HepG2 (cell line): ENCODE data around the gene SKI.

Experiments
- CBX2 ChIP-seq, 2 experiments: fragments of 200-600 bp in 1 of 2; sonication (generic); formaldehyde crosslinking in 1 of 2; IDR thresholded peaks; 2 replicates each; pipeline versions ENCODE4 v1.7.0 to v1.8.1; 2018 to 2022; ENCODE audit warnings: low read depth in 2 of 2, low read length in 1 of 2, mild to moderate bottlenecking in 1 of 2, missing genetic modification reagents in 1 of 2
- EZH2 ChIP-seq: conservative IDR thresholded peaks from 2 replicates; pipeline ENCODE4 v1.6.1; 2012; ENCODE audit warnings: mild to moderate bottlenecking, low read depth, low read length, moderate library complexity
- GTF2F1 ChIP-seq: fragments of 150-350 bp; IDR thresholded peaks from 2 replicates; pipeline ENCODE4 v1.6.1; 2014; ENCODE audit warnings: low read length
- PHF8 ChIP-seq: sonication (generic); formaldehyde crosslinking; IDR thresholded peaks from 2 replicates; pipeline ENCODE4 v1.5.0; 2020; ENCODE audit warnings: missing genetic modification reagents
- POGZ ChIP-seq: sonication (generic); formaldehyde crosslinking; IDR thresholded peaks from 2 replicates; pipeline ENCODE4 v1.4.0; 2020; ENCODE audit warnings: mild to moderate bottlenecking, missing genetic modification reagents
- ZNF263 ChIP-seq: sonication (generic); formaldehyde crosslinking; IDR thresholded peaks from 2 replicates; pipeline ENCODE4 v1.4.0; 2020; ENCODE audit warnings: missing genetic modification reagents
- ZNF510 ChIP-seq: sonication (generic); formaldehyde crosslinking; IDR thresholded peaks from 2 replicates; pipeline ENCODE4 v1.4.0; 2020; ENCODE audit warnings: low read depth, mild to moderate bottlenecking, missing genetic modification reagents
- ZNF678 ChIP-seq: sonication (generic); formaldehyde crosslinking; IDR thresholded peaks from 2 replicates; pipeline ENCODE4 v1.4.0; 2020; ENCODE audit warnings: mild to moderate bottlenecking, missing genetic modification reagents
- TF ChIP-seq, protein P1 (sequence below): sonication (generic); formaldehyde crosslinking; IDR thresholded peaks from 2 replicates; pipeline ENCODE4 v1.4.0; 2020; ENCODE audit warnings: missing genetic modification reagents
- TF ChIP-seq, protein P2 (sequence below): sonication (generic); formaldehyde crosslinking; IDR thresholded peaks from 2 replicates; pipeline ENCODE4 v1.4.0; 2020; ENCODE audit warnings: mild to moderate bottlenecking, missing genetic modification reagents

DNA sequence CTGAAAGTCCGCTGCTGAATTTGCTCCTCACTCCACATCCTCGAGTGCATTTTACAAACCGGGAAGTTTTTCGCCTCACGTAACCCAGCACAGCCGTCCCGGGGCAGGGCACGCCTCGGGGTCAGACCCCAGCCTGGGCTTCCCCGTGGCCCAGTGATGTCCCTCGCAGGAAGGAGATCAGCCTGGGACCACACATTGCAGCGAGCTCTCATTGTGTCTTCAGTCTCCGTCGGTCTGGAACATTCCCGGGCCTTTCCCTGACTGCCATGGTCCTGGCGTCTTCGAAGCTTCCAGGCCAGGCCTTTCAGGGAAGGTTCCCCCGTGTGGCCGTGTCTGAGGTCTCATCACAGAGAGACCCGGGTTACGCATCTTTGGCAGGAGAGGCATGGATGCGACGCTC lies 119.8 kb downstream of the SKI start:
- TF ChIP-seq POGZ (CRISPR knock-in tag) (no peak), ZNF678 (no peak), ZNF263 (no peak), CBX2 (IDR thresholded peaks at IDR 0.05; ENCODE audit: low read depth, low read length) (no peak), CBX2 (CRISPR knock-in tag; IDR thresholded peaks at IDR 0.05; ENCODE audit: low read depth) (no peak), PHF8 (CRISPR knock-in tag) (no peak), GTF2F1 (no peak), EZH2 (no peak), ZNF510 (CRISPR knock-in tag) (no peak)
- TF ChIP-seq, protein P1, sequence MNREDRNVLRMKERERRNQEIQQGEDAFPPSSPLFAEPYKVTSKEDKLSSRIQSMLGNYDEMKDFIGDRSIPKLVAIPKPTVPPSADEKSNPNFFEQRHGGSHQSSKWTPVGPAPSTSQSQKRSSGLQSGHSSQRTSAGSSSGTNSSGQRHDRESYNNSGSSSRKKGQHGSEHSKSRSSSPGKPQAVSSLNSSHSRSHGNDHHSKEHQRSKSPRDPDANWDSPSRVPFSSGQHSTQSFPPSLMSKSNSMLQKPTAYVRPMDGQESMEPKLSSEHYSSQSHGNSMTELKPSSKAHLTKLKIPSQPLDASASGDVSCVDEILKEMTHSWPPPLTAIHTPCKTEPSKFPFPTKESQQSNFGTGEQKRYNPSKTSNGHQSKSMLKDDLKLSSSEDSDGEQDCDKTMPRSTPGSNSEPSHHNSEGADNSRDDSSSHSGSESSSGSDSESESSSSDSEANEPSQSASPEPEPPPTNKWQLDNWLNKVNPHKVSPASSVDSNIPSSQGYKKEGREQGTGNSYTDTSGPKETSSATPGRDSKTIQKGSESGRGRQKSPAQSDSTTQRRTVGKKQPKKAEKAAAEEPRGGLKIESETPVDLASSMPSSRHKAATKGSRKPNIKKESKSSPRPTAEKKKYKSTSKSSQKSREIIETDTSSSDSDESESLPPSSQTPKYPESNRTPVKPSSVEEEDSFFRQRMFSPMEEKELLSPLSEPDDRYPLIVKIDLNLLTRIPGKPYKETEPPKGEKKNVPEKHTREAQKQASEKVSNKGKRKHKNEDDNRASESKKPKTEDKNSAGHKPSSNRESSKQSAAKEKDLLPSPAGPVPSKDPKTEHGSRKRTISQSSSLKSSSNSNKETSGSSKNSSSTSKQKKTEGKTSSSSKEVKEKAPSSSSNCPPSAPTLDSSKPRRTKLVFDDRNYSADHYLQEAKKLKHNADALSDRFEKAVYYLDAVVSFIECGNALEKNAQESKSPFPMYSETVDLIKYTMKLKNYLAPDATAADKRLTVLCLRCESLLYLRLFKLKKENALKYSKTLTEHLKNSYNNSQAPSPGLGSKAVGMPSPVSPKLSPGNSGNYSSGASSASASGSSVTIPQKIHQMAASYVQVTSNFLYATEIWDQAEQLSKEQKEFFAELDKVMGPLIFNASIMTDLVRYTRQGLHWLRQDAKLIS (CRISPR knock-in tag) = no peak
- TF ChIP-seq, protein P2, sequence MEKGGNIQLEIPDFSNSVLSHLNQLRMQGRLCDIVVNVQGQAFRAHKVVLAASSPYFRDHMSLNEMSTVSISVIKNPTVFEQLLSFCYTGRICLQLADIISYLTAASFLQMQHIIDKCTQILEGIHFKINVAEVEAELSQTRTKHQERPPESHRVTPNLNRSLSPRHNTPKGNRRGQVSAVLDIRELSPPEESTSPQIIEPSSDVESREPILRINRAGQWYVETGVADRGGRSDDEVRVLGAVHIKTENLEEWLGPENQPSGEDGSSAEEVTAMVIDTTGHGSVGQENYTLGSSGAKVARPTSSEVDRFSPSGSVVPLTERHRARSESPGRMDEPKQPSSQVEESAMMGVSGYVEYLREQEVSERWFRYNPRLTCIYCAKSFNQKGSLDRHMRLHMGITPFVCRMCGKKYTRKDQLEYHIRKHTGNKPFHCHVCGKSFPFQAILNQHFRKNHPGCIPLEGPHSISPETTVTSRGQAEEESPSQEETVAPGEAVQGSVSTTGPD (CRISPR knock-in tag) = no peak
